H9 (cell line): ENCODE results near the gene GPR143. TPM values are rescaled to one million over a fixed set of nuclear protein-coding genes. Genes with fewer than 3 reads are reported as not detected.

Experiments used
- DNase-seq: peaks from one replicate; pipeline ENCODE4 v3.0.0-alpha.2; 2017
- H2AFZ ChIP-seq: one replicate; pipeline ENCODE4 v1.6.1; 2013; ENCODE audit warnings: mild to moderate bottlenecking, low read length, control low read depth, moderate library complexity
- H2AK5ac ChIP-seq: 2 replicates; pipeline ENCODE4 v1.6.1; 2013; ENCODE audit warnings: low read length, control low read depth, mixed read lengths; ENCODE audit not compliant: insufficient read length
- H2BK120ac ChIP-seq: one replicate; pipeline ENCODE4 v1.6.1; 2013; ENCODE audit warnings: low read depth, mild to moderate bottlenecking, low read length, control low read depth, inconsistent platforms; ENCODE audit not compliant: poor library complexity, severe bottlenecking
- H2BK12ac ChIP-seq: 2 replicates; pipeline ENCODE4 v1.6.1; 2013; ENCODE audit warnings: low read length, control low read depth, mixed read lengths, low read depth; ENCODE audit not compliant: insufficient read length
- H2BK15ac ChIP-seq: 2 replicates; pipeline ENCODE4 v1.6.1; 2013; ENCODE audit warnings: low read depth, low read length, control low read depth
- H2BK20ac ChIP-seq: one replicate; pipeline ENCODE4 v1.6.1; 2013; ENCODE audit warnings: low read depth, mild to moderate bottlenecking, low read length, control low read depth, inconsistent platforms; ENCODE audit not compliant: poor library complexity, severe bottlenecking
- H2BK5ac ChIP-seq: 2 replicates; pipeline ENCODE4 v1.6.1; 2013; ENCODE audit warnings: low read length, control low read depth, mixed read lengths; ENCODE audit not compliant: insufficient read length
- H3K14ac ChIP-seq: 2 replicates; pipeline ENCODE4 v1.6.1; 2013; ENCODE audit warnings: low read length, control low read depth; ENCODE audit not compliant: insufficient read depth
- H3K18ac ChIP-seq: 2 replicates; pipeline ENCODE4 v1.6.1; 2013; ENCODE audit warnings: low read depth, mild to moderate bottlenecking, mixed read lengths, low read length, control low read depth; ENCODE audit not compliant: insufficient read length
- H3K23ac ChIP-seq: 2 replicates; pipeline ENCODE4 v1.6.1; 2013; ENCODE audit warnings: low read length, control low read depth, mixed read lengths, low read depth; ENCODE audit not compliant: insufficient read length
- H3K23me2 ChIP-seq: 2 replicates; pipeline ENCODE4 v1.6.1; 2013; ENCODE audit warnings: low read depth, mild to moderate bottlenecking, mixed read lengths, low read length, control low read depth; ENCODE audit not compliant: insufficient read length, poor library complexity, severe bottlenecking
- H3K27ac ChIP-seq: 2 replicates; pipeline ENCODE4 v1.5.1; 2013; ENCODE audit warnings: low read length, control low read depth, mixed read lengths, low read depth; ENCODE audit not compliant: insufficient read length
- H3K27me3 ChIP-seq: 2 replicates; pipeline ENCODE4 v1.6.1; 2013; ENCODE audit warnings: low read length, control low read depth, inconsistent platforms; ENCODE audit not compliant: insufficient read depth
- H3K4ac ChIP-seq: 2 replicates; pipeline ENCODE4 v1.6.1; 2013; ENCODE audit warnings: low read depth, mild to moderate bottlenecking, control low read depth, inconsistent platforms, low read length, moderate library complexity
- H3K4me1 ChIP-seq: 2 replicates; pipeline ENCODE4 v1.6.1; 2013; ENCODE audit warnings: low read length, control low read depth, inconsistent platforms; ENCODE audit not compliant: insufficient read depth
- H3K4me2 ChIP-seq: 2 replicates; pipeline ENCODE4 v1.6.1; 2013; ENCODE audit warnings: low read length, control low read depth, mixed read lengths; ENCODE audit not compliant: insufficient read length, insufficient read depth
- H3K56ac ChIP-seq: 2 replicates; pipeline ENCODE4 v1.6.1; 2013; ENCODE audit warnings: low read depth, mild to moderate bottlenecking, mixed read lengths, low read length, control low read depth; ENCODE audit not compliant: insufficient read length
- H3K79me1 ChIP-seq: 2 replicates; pipeline ENCODE4 v1.6.1; 2013; ENCODE audit warnings: low read depth, mild to moderate bottlenecking, moderate library complexity, low read length, control low read depth, inconsistent platforms; ENCODE audit not compliant: insufficient read depth, poor library complexity, severe bottlenecking
- H3K79me2 ChIP-seq: 2 replicates; pipeline ENCODE4 v1.6.1; 2013; ENCODE audit warnings: low read length, control low read depth, inconsistent platforms; ENCODE audit not compliant: insufficient read depth
- H3K9ac ChIP-seq: 2 replicates; pipeline ENCODE4 v1.6.1; 2013; ENCODE audit warnings: low read length, control low read depth, mixed read lengths; ENCODE audit not compliant: insufficient read length; ENCODE audit errors: extremely low read depth
- H3K9me3 ChIP-seq: one replicate; pipeline ENCODE4 v1.6.1; 2013; ENCODE audit warnings: low read depth, low read length, inconsistent platforms; ENCODE audit not compliant: control insufficient read depth
- H3T11ph ChIP-seq: one replicate; pipeline ENCODE4 v1.6.1; 2013; ENCODE audit warnings: mild to moderate bottlenecking, low read length, control low read depth, inconsistent platforms
- H4K20me1 ChIP-seq: one replicate; pipeline ENCODE4 v1.6.1; 2013; ENCODE audit not compliant: control insufficient read depth, insufficient read length, insufficient read depth
- H4K5ac ChIP-seq: 2 replicates; pipeline ENCODE4 v1.6.1; 2013; ENCODE audit warnings: low read depth, mild to moderate bottlenecking, mixed read lengths, low read length, control low read depth; ENCODE audit not compliant: insufficient read length
- H4K8ac ChIP-seq: replicated peaks from 2 replicates; pipeline ENCODE4 v1.6.1; 2013; ENCODE audit warnings: low read length, control low read depth, mixed read lengths, low read depth; ENCODE audit not compliant: insufficient read length
- H4K91ac ChIP-seq: 2 replicates; pipeline ENCODE4 v1.6.1; 2013; ENCODE audit warnings: low read depth, mild to moderate bottlenecking, moderate library complexity, mixed read lengths, low read length, control low read depth; ENCODE audit not compliant: insufficient read length
- H3K27ac Mint-ChIP-seq, 3 experiments: 2 replicates in 2 of 3; 3 replicates in 1 of 3; pipeline ENCODE4 v1.8.0; 2020 to 2021; ENCODE audit warnings: mixed read lengths in 3 of 3, mild to moderate bottlenecking in 1 of 3, moderate library complexity in 1 of 3
- H3K27me3 Mint-ChIP-seq: 2 replicates; pipeline ENCODE4 v1.8.0; 2021; ENCODE audit warnings: low read depth, mild to moderate bottlenecking, moderate library complexity, mixed read lengths
- H3K36me3 Mint-ChIP-seq, 3 experiments: 2 replicates in 2 of 3; 3 replicates in 1 of 3; pipeline ENCODE4 v1.8.0; 2020 to 2021; ENCODE audit warnings: low read depth in 3 of 3, mixed read lengths in 3 of 3; ENCODE audit not compliant: insufficient read depth in 1 of 3
- H3K4me1 Mint-ChIP-seq, 2 experiments: 2 replicates each; pipeline ENCODE4 v1.8.0; 2020; ENCODE audit warnings: mixed read lengths in 2 of 2
- H3K4me3 Mint-ChIP-seq, 2 experiments: 2 replicates in 1 of 2; 3 replicates in 1 of 2; pipeline ENCODE4 v1.8.0; 2020 to 2021; ENCODE audit warnings: mild to moderate bottlenecking in 2 of 2, mixed read lengths in 2 of 2, moderate library complexity in 1 of 2
- H3K9me3 Mint-ChIP-seq, 2 experiments: 2 replicates in 1 of 2; 3 replicates in 1 of 2; pipeline ENCODE4 v1.8.0; 2020; ENCODE audit warnings: mild to moderate bottlenecking in 2 of 2, mixed read lengths in 2 of 2, moderate library complexity in 1 of 2
- WGBS: extraction: QIAGEN DNeasy Blood & Tissue Kit; methylation state at CpG from one replicate; pipeline ENCODE4 v1.1.7; 2013; ENCODE audit warnings: missing lambda C conversion rate, low lambda C conversion rate, mixed read lengths; ENCODE audit not compliant: insufficient read length; ENCODE audit errors: extremely low coverage; 5-methylcytosine and 5-hydroxymethylcytosine counted together
- total RNA-seq: library from RNA; stranded (reverse); gene quantifications from 2 replicates; pipeline ENCODE4 v1.2.1, GENCODE V29; 2021
- TF ChIP-seq, protein P1 (sequence below): fragments of 200-600 bp; sonication (generic); conservative IDR thresholded peaks from 3 replicates; pipeline ENCODE4 v1.8.0; 2021; ENCODE audit warnings: antibody characterized with exemption, mild to moderate bottlenecking

GPR143 gene
- total RNA-seq, 1 experiment from 2014 or later: 7.1 TPM

- H3K9me3 Mint-ChIP-seq: peaks cover 49 to 59% of the 10 kb centered on the region in 2 experiments
Observed at GRCh38 chrX:9729171-9729885, 36.3 kb downstream of the GPR143 start.

More at GRCh38 chrX:9729171-9729885, 36.3 kb downstream of the GPR143 start:
- Histone ChIP-seq H3K9me3 (peaks cover 36% of the 10 kb centered on the region), H3K4me1 (no peaks in the 10 kb centered on the region), H2BK20ac (no peak overlapping the region), H3K27ac (no peak overlapping the region), H2AK5ac (no peak overlapping the region), H2BK12ac (no peak overlapping the region), H4K5ac (no peak overlapping the region), H3K4me2 (no peak overlapping the region), H3K14ac (no peak overlapping the region), H3K23me2 (no peaks in the 10 kb centered on the region), H3K23ac (no peak overlapping the region), H2BK5ac (no peak overlapping the region), H2BK120ac (no peak overlapping the region), H4K8ac (no peak overlapping the region), H3K4ac (no peak overlapping the region), H2AFZ (no peak overlapping the region), H3K9ac (no peak overlapping the region), H3K79me1 (no peaks in the 10 kb centered on the region), H3K18ac (no peak overlapping the region), H3K27me3 (no peaks in the 10 kb centered on the region), H3T11ph (no peak overlapping the region), H4K20me1 (no peaks in the 10 kb centered on the region), H3K79me2 (no peaks in the 10 kb centered on the region; the same call in 1 of the 2 replicates), H4K91ac (no peak overlapping the region), H2BK15ac (no peak overlapping the region), H3K56ac (no peak overlapping the region)
- Mint-ChIP-seq H3K27me3 (peaks cover 10% of the 10 kb centered on the region), H3K4me1 (no peaks in the 10 kb centered on the region), H3K36me3 (peaks cover 47 to 60% (median 59%) of the 10 kb centered on the region in 3 experiments), H3K27ac (no peak overlapping the region), H3K4me3 (no peak overlapping the region)
- no peak for DNase-seq
- TF ChIP-seq, protein P1, sequence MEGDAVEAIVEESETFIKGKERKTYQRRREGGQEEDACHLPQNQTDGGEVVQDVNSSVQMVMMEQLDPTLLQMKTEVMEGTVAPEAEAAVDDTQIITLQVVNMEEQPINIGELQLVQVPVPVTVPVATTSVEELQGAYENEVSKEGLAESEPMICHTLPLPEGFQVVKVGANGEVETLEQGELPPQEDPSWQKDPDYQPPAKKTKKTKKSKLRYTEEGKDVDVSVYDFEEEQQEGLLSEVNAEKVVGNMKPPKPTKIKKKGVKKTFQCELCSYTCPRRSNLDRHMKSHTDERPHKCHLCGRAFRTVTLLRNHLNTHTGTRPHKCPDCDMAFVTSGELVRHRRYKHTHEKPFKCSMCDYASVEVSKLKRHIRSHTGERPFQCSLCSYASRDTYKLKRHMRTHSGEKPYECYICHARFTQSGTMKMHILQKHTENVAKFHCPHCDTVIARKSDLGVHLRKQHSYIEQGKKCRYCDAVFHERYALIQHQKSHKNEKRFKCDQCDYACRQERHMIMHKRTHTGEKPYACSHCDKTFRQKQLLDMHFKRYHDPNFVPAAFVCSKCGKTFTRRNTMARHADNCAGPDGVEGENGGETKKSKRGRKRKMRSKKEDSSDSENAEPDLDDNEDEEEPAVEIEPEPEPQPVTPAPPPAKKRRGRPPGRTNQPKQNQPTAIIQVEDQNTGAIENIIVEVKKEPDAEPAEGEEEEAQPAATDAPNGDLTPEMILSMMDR: no peak
- no CpG with 5 or more reads among the region's 5 CpGs for WGBS
